ENCODE data around the gene SHANK1.

DNA sequence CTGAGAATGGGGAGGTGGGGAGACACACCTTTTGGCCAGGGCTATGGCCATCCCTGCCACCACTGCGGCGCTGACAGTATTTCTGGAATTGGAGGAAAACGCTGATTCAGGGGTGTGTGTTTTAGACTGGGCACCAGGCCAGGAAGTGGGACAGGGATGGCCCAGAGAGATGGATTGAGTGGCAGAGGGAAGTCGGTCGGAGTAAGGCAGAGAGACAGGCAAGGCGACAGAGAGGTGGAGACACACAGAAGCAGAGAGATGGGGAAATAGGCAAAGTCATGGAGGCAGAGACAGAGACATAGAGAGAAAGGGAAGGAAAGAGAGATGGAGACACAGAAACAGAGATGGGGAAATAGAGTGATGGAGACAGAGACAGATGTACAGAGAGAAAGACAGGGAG is 74.5 kb downstream of the SHANK1 start:
- TF ChIP-seq, protein P1, sequence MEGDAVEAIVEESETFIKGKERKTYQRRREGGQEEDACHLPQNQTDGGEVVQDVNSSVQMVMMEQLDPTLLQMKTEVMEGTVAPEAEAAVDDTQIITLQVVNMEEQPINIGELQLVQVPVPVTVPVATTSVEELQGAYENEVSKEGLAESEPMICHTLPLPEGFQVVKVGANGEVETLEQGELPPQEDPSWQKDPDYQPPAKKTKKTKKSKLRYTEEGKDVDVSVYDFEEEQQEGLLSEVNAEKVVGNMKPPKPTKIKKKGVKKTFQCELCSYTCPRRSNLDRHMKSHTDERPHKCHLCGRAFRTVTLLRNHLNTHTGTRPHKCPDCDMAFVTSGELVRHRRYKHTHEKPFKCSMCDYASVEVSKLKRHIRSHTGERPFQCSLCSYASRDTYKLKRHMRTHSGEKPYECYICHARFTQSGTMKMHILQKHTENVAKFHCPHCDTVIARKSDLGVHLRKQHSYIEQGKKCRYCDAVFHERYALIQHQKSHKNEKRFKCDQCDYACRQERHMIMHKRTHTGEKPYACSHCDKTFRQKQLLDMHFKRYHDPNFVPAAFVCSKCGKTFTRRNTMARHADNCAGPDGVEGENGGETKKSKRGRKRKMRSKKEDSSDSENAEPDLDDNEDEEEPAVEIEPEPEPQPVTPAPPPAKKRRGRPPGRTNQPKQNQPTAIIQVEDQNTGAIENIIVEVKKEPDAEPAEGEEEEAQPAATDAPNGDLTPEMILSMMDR (IDR thresholded peaks at IDR 0.05; ENCODE audit: insufficient read depth, low read length, poor library complexity, severe bottlenecking) = no peak
- TF ChIP-seq EZH2phosphoT487 (conservative IDR thresholded peaks at IDR 0.05; ENCODE audit: low read length) = no peak

Data from SU-DHL-6 (cell line).